Adipocyte (in vitro differentiated cells): Measurements from ENCODE around the gene TMEM86B.
A peak's percentile ranks its signal among the peaks of the same experiment; 100 is the strongest.
"Not testable (repeated sequence)": the region's sequence is repeated elsewhere in the genome, so short reads cannot be mapped to it uniquely, and the experiment has no call there.

Experiments
- DNase-seq: peaks from one replicate; pipeline ENCODE4 v3.0.0-alpha.2; 2015; ENCODE audit warnings: low read depth
- H3K27me3 ChIP-seq: replicated peaks from 2 replicates; pipeline ENCODE4 v1.7.0; 2013; ENCODE audit warnings: mild to moderate bottlenecking, low read length, moderate library complexity; ENCODE audit not compliant: control insufficient read depth, insufficient read depth
- H3K36me3 ChIP-seq: 2 replicates; pipeline ENCODE4 v1.7.0; 2013; ENCODE audit warnings: low read length, mild to moderate bottlenecking, moderate library complexity; ENCODE audit not compliant: control insufficient read depth, insufficient read depth, severe bottlenecking
- H3K4me1 ChIP-seq: 2 replicates; pipeline ENCODE4 v1.7.0; 2013; ENCODE audit warnings: mild to moderate bottlenecking, low read length, moderate library complexity; ENCODE audit not compliant: control insufficient read depth, insufficient read depth
- H3K4me3 ChIP-seq: 2 replicates; pipeline ENCODE4 v1.7.0; 2013; ENCODE audit warnings: mild to moderate bottlenecking, low read length, moderate library complexity
- H3K9ac ChIP-seq: 2 replicates; pipeline ENCODE4 v1.7.0; 2013; ENCODE audit warnings: mild to moderate bottlenecking, low read length, moderate library complexity
- H3K9me3 ChIP-seq: 2 replicates; pipeline ENCODE4 v1.7.0; 2013; ENCODE audit warnings: mild to moderate bottlenecking, low read length, moderate library complexity; ENCODE audit not compliant: control insufficient read depth

TMEM86B gene

GRCh38 chr19:55206664-55207500 lies 21.7 kb downstream of the TMEM86B start:
- Histone ChIP-seq H3K9me3 (no peaks in the 10 kb centered on the region), H3K9ac (peak overlapping the region; percentile 64), H3K36me3 (no peaks in the 10 kb centered on the region), H3K4me1 (peaks cover 12% of the 10 kb centered on the region), H3K4me3 (peak overlapping the region; percentile 73), H3K27me3 (no peaks in the 10 kb centered on the region)
- DNase-seq = peak; percentile 92

GRCh38 chr19:55202199-55202598 lies 26.4 kb downstream of the TMEM86B start:
- not testable (repeated sequence) for H3K4me1 ChIP-seq, H3K4me3 ChIP-seq, H3K9ac ChIP-seq, H3K27me3 ChIP-seq, H3K36me3 ChIP-seq, DNase-seq, H3K9me3 ChIP-seq

- H3K9me3 ChIP-seq = no peaks in the 10 kb centered on the region
- no peaks in the 10 kb centered on the region for H3K4me1 ChIP-seq
- no peaks in the 10 kb centered on the region for H3K27me3 ChIP-seq
- no peaks in the 10 kb centered on the region for H3K36me3 ChIP-seq
- H3K9ac ChIP-seq = no peak overlapping the region
- DNase-seq = no peak
- H3K4me3 ChIP-seq = no peak overlapping the region
These were observed 28.9 kb downstream of the TMEM86B start for GRCh38 chr19:55199620-55200204.

GRCh38 chr19:55198651-55199050 lies 29.9 kb downstream of the TMEM86B start:
- Histone ChIP-seq H3K4me1 (no peaks in the 10 kb centered on the region), H3K4me3 (no peak overlapping the region), H3K27me3 (no peaks in the 10 kb centered on the region), H3K9me3 (no peaks in the 10 kb centered on the region), H3K36me3 (no peaks in the 10 kb centered on the region), H3K9ac (no peak overlapping the region)
- no peak for DNase-seq

- DNase-seq = peak; percentile 12
- Histone ChIP-seq H3K27me3 (no peaks in the 10 kb centered on the region), H3K4me3 (no peak overlapping the region), H3K9me3 (no peaks in the 10 kb centered on the region), H3K36me3 (no peaks in the 10 kb centered on the region), H3K4me1 (no peaks in the 10 kb centered on the region), H3K9ac (no peak overlapping the region)
These were observed 31.0 kb downstream of the TMEM86B start for GRCh38 chr19:55197528-55197927.

- no peak for DNase-seq
- Histone ChIP-seq H3K27me3 (no peaks in the 10 kb centered on the region), H3K4me1 (no peaks in the 10 kb centered on the region)
These were observed 31.8 kb downstream of the TMEM86B start for GRCh38 chr19:55196803-55197202.

GRCh38 chr19:55193481-55193880 lies 35.1 kb downstream of the TMEM86B start:
- Histone ChIP-seq H3K4me3 (no peak overlapping the region), H3K27me3 (no peaks in the 10 kb centered on the region), H3K36me3 (no peaks in the 10 kb centered on the region), H3K9me3 (no peaks in the 10 kb centered on the region), H3K9ac (no peak overlapping the region), H3K4me1 (no peaks in the 10 kb centered on the region)
- no peak for DNase-seq

More at GRCh38 chr19:55196803-55197202, 31.8 kb downstream of the TMEM86B start:
- no peaks in the 10 kb centered on the region for H3K9me3 ChIP-seq
- no peak overlapping the region for H3K4me3 ChIP-seq
- H3K36me3 ChIP-seq = no peaks in the 10 kb centered on the region
- no peak overlapping the region for H3K9ac ChIP-seq

GRCh38 chr19:55189403-55189835 lies 39.1 kb downstream of the TMEM86B start:
- no peak overlapping the region for H3K4me3 ChIP-seq
- no peaks in the 10 kb centered on the region for H3K27me3 ChIP-seq
- no peaks in the 10 kb centered on the region for H3K4me1 ChIP-seq
- no peaks in the 10 kb centered on the region for H3K36me3 ChIP-seq
- H3K9me3 ChIP-seq = no peaks in the 10 kb centered on the region
- DNase-seq = peak; percentile 38
- H3K9ac ChIP-seq = peak overlapping the region; percentile 45

- Histone ChIP-seq H3K9ac (no peak overlapping the region), H3K4me1 (no peaks in the 10 kb centered on the region), H3K27me3 (no peaks in the 10 kb centered on the region), H3K4me3 (no peak overlapping the region), H3K36me3 (no peaks in the 10 kb centered on the region), H3K9me3 (no peaks in the 10 kb centered on the region)
- DNase-seq = no peak
These were observed 39.9 kb downstream of the TMEM86B start for GRCh38 chr19:55188625-55189024.

- Histone ChIP-seq H3K4me1 (no peaks in the 10 kb centered on the region), H3K27me3 (peaks cover 2% of the 10 kb centered on the region), H3K4me3 (no peak overlapping the region), H3K9me3 (no peaks in the 10 kb centered on the region), H3K9ac (no peak overlapping the region), H3K36me3 (no peaks in the 10 kb centered on the region)
- no peak for DNase-seq
These were observed 42.5 kb downstream of the TMEM86B start for GRCh38 chr19:55186080-55186479.

- Histone ChIP-seq H3K9me3 (no peaks in the 10 kb centered on the region), H3K36me3 (no peaks in the 10 kb centered on the region), H3K27me3 (peaks cover 2% of the 10 kb centered on the region), H3K4me1 (peaks cover 9% of the 10 kb centered on the region), H3K9ac (no peak overlapping the region), H3K4me3 (no peak overlapping the region)
- no peak for DNase-seq
These were observed 46.8 kb downstream of the TMEM86B start for GRCh38 chr19:55181740-55182139.
